Measurements from ENCODE around the gene MRPS18A. TPM values are rescaled to one million over a fixed set of nuclear protein-coding genes. Genes with fewer than 3 reads are reported as not detected.

MRPS18A gene
- total and polyA plus RNA-seq, 2 of the 8 experiments (the other 6 are each of a cell fraction or from before 2014, with no cell fraction given), result 48.3 to 121 TPM

DNA sequence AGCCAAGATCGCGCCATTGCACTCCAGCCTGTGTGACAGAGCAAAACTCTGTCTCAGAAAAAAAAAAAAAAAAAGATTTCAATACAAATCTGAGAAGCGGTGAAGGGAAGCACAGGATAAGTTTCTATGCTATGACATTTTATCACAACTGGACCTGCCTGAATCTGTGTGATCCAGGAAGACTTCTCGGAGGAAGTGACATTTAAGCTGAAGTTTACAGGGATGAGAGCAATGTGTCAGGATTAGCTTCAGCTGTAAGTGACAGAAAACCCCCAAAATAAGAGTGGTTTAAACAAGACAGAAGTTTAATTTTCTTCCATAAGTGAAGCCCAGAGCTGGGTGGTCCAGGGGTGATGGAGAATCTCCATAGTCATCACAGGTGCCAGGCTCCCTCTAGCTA is 33.4 kb upstream of the MRPS18A start (continued):
- TF ChIP-seq, protein P1, sequence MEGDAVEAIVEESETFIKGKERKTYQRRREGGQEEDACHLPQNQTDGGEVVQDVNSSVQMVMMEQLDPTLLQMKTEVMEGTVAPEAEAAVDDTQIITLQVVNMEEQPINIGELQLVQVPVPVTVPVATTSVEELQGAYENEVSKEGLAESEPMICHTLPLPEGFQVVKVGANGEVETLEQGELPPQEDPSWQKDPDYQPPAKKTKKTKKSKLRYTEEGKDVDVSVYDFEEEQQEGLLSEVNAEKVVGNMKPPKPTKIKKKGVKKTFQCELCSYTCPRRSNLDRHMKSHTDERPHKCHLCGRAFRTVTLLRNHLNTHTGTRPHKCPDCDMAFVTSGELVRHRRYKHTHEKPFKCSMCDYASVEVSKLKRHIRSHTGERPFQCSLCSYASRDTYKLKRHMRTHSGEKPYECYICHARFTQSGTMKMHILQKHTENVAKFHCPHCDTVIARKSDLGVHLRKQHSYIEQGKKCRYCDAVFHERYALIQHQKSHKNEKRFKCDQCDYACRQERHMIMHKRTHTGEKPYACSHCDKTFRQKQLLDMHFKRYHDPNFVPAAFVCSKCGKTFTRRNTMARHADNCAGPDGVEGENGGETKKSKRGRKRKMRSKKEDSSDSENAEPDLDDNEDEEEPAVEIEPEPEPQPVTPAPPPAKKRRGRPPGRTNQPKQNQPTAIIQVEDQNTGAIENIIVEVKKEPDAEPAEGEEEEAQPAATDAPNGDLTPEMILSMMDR (IDR thresholded peaks at IDR 0.05; ENCODE audit: control extremely low read depth in 1 of 3, insufficient read depth in 1 of 3, low read depth in 1 of 3, low read length in 3 of 3), result no peak
- no peak for TF ChIP-seq ASH2L (IDR thresholded peaks at IDR 0.05; ENCODE audit: low read length)

All from H1 (cell line).